Mesenchymal stem cell (in vitro differentiated cells and primary cell): ENCODE data around the gene SETDB1.

ENCODE experiments used
- DNase-seq: peaks from one replicate; pipeline ENCODE4 v3.0.0-alpha.2; 2013
- H2AFZ ChIP-seq: one replicate; pipeline ENCODE4 v1.6.1; 2013; ENCODE audit warnings: low read depth, mild to moderate bottlenecking, control low read depth, inconsistent platforms, low read length, moderate library complexity
- H2AK5ac ChIP-seq: 2 replicates; pipeline ENCODE4 v1.6.1; 2013; ENCODE audit warnings: low read length, moderate library complexity, mild to moderate bottlenecking, inconsistent platforms; ENCODE audit not compliant: severe bottlenecking
- H2BK120ac ChIP-seq: one replicate; pipeline ENCODE4 v1.6.1; 2013; ENCODE audit warnings: low read depth, mild to moderate bottlenecking, inconsistent platforms, low read length, moderate library complexity
- H2BK12ac ChIP-seq, 2 experiments: one replicate each; pipeline ENCODE4 v1.6.1; 2013; ENCODE audit warnings: inconsistent platforms in 2 of 2, low read length in 2 of 2, mild to moderate bottlenecking in 2 of 2, moderate library complexity in 2 of 2, control low read depth in 1 of 2
- H2BK15ac ChIP-seq: one replicate; pipeline ENCODE4 v1.6.1; 2013; ENCODE audit warnings: mild to moderate bottlenecking, low read depth, inconsistent platforms; ENCODE audit not compliant: poor library complexity, severe bottlenecking
- H2BK5ac ChIP-seq: 2 replicates; pipeline ENCODE4 v1.6.1; 2013; ENCODE audit warnings: low read depth, mild to moderate bottlenecking, low read length, control low read depth, inconsistent platforms; ENCODE audit not compliant: poor library complexity, severe bottlenecking
- H3K14ac ChIP-seq, 2 experiments: one replicate each; pipeline ENCODE4 v1.6.1; 2013; ENCODE audit warnings: inconsistent platforms in 2 of 2, low read length in 2 of 2, control low read depth in 1 of 2, mild to moderate bottlenecking in 1 of 2, moderate library complexity in 1 of 2
- H3K18ac ChIP-seq, 2 experiments: one replicate each; pipeline ENCODE4 v1.6.1; 2013; ENCODE audit warnings: inconsistent platforms in 2 of 2, low read length in 2 of 2, control low read depth in 1 of 2, low read depth in 1 of 2, mild to moderate bottlenecking in 1 of 2
- H3K23ac ChIP-seq, 2 experiments: one replicate each; pipeline ENCODE4 v1.6.1; 2013; ENCODE audit warnings: inconsistent platforms in 2 of 2, low read length in 2 of 2, mild to moderate bottlenecking in 2 of 2, moderate library complexity in 2 of 2, control low read depth in 1 of 2
- H3K27ac ChIP-seq: 2 replicates; pipeline ENCODE4 v1.5.1; 2013; ENCODE audit warnings: mild to moderate bottlenecking, moderate library complexity, low read length, control low read depth, inconsistent platforms; ENCODE audit not compliant: poor library complexity, severe bottlenecking
- H3K27me3 ChIP-seq, 2 experiments: 2 replicates each; pipeline versions ENCODE4 v1.6.1 to v1.7.0; 2013; ENCODE audit warnings: low read length in 2 of 2, mild to moderate bottlenecking in 2 of 2, moderate library complexity in 2 of 2, control low read depth in 1 of 2, inconsistent platforms in 1 of 2; ENCODE audit not compliant: control insufficient read depth in 1 of 2, insufficient read depth in 1 of 2
- H3K36me3 ChIP-seq, 2 experiments: 2 replicates each; pipeline versions ENCODE4 v1.6.1 to v1.7.0; 2013; ENCODE audit warnings: low read length in 2 of 2, control low read depth in 1 of 2, inconsistent platforms in 1 of 2, low read depth in 1 of 2, mild to moderate bottlenecking in 1 of 2; ENCODE audit not compliant: insufficient read depth in 2 of 2, control insufficient read depth in 1 of 2
- H3K4ac ChIP-seq, 2 experiments: one replicate each; pipeline ENCODE4 v1.6.1; 2013; ENCODE audit warnings: inconsistent platforms in 2 of 2, low read length in 2 of 2, mild to moderate bottlenecking in 2 of 2, moderate library complexity in 2 of 2, control low read depth in 1 of 2, low read depth in 1 of 2
- H3K4me1 ChIP-seq: 2 replicates; pipeline ENCODE4 v1.6.1; 2013; ENCODE audit warnings: low read depth, low read length, control low read depth; ENCODE audit not compliant: control insufficient read depth, insufficient read depth
- H3K4me2 ChIP-seq: 2 replicates; pipeline ENCODE4 v1.6.1; 2013; ENCODE audit warnings: low read length, mild to moderate bottlenecking, inconsistent platforms; ENCODE audit not compliant: poor library complexity, severe bottlenecking
- H3K4me3 ChIP-seq, 2 experiments: 2 replicates each; pipeline versions ENCODE4 v1.5.1 to v1.7.0; 2013; ENCODE audit warnings: low read length in 2 of 2, mild to moderate bottlenecking in 2 of 2, control low read depth in 1 of 2, low read depth in 1 of 2; ENCODE audit not compliant: insufficient read depth in 1 of 2
- H3K79me1 ChIP-seq: replicated peaks from 2 replicates; pipeline ENCODE4 v1.6.1; 2013; ENCODE audit warnings: mild to moderate bottlenecking, control low read depth, low read length, inconsistent platforms; ENCODE audit not compliant: poor library complexity, severe bottlenecking
- H3K9ac ChIP-seq: 2 replicates; pipeline ENCODE4 v1.7.0; 2013; ENCODE audit warnings: mild to moderate bottlenecking, low read length, moderate library complexity
- H3K9me3 ChIP-seq: 2 replicates; pipeline ENCODE4 v1.7.0; 2013; ENCODE audit warnings: mild to moderate bottlenecking, low read length; ENCODE audit not compliant: control insufficient read depth
- H4K8ac ChIP-seq: one replicate; pipeline ENCODE4 v1.6.1; 2013; ENCODE audit warnings: inconsistent platforms, mild to moderate bottlenecking, low read length, moderate library complexity
- H4K91ac ChIP-seq: one replicate; pipeline ENCODE4 v1.6.1; 2013; ENCODE audit warnings: mild to moderate bottlenecking, low read length, inconsistent platforms
- WGBS: methylation state at CpG from one replicate; pipeline ENCODE4 v1.1.7; 2013; ENCODE audit warnings: mixed read lengths; 5-methylcytosine and 5-hydroxymethylcytosine counted together

Gene SETDB1

GRCh38 chr1:151009206-151009587 is 83.0 kb downstream of the SETDB1 start:
- Histone ChIP-seq H3K23ac (no peak overlapping the region), H2BK5ac (no peak overlapping the region), H3K27me3 (no peaks in the 10 kb centered on the region), H3K9me3 (no peaks in the 10 kb centered on the region), H3K18ac (peak overlapping the region in 1 of 2 experiments; percentile 35), H3K79me1 (peaks cover 13% of the 10 kb centered on the region), H3K36me3 (no peaks in the 10 kb centered on the region), H2BK120ac (no peak overlapping the region), H4K8ac (no peak overlapping the region), H3K4me2 (peak overlapping the region; percentile 73), H2BK12ac (no peak overlapping the region), H3K9ac (peak overlapping the region; percentile 97), H2AK5ac (no peak overlapping the region), H2BK15ac (no peak overlapping the region), H3K14ac (no peak overlapping the region), H3K4me1 (peaks cover 19% of the 10 kb centered on the region), H3K4ac (peak overlapping the region in 1 of 2 experiments; percentile 18), H2AFZ (no peak overlapping the region), H4K91ac (no peak overlapping the region), H3K4me3 (peak overlapping the region; percentile 73 to 93), H3K27ac (peak overlapping the region; percentile 46)
- WGBS, result 81% methylated on average over 3 of the region's 3 CpGs
- no peak for DNase-seq

- no peak overlapping the region for H2AFZ ChIP-seq
- no peak overlapping the region for H2BK12ac ChIP-seq
- no peaks in the 10 kb centered on the region for H3K27me3 ChIP-seq
- H3K4me2 ChIP-seq, result no peak overlapping the region
- H3K4me3 ChIP-seq, result peak overlapping the region in 1 of 2 experiments; percentile 93
- no peak overlapping the region for H4K8ac ChIP-seq
- H3K27ac ChIP-seq, result peak overlapping the region; percentile 46
- no peak overlapping the region for H2AK5ac ChIP-seq
- H3K79me1 ChIP-seq, result peaks cover 17% of the 10 kb centered on the region
- H4K91ac ChIP-seq, result no peak overlapping the region
- no peak overlapping the region for H3K4ac ChIP-seq
- H3K4me1 ChIP-seq, result peaks cover 16% of the 10 kb centered on the region
- no peaks in the 10 kb centered on the region for H3K9me3 ChIP-seq
- H3K14ac ChIP-seq, result no peak overlapping the region
- DNase-seq, result no peak
- no peak overlapping the region for H2BK15ac ChIP-seq
- H3K9ac ChIP-seq, result peak overlapping the region; percentile 97
- no peaks in the 10 kb centered on the region for H3K36me3 ChIP-seq
- H3K23ac ChIP-seq, result no peak overlapping the region
- H2BK5ac ChIP-seq, result no peak overlapping the region
- no peak overlapping the region for H2BK120ac ChIP-seq
- no peak overlapping the region for H3K18ac ChIP-seq
- WGBS, result 100% methylated on average over 7 of the region's 8 CpGs
Observed at GRCh38 chr1:151009674-151010345, 83.6 kb downstream of the SETDB1 start.

- Histone ChIP-seq H2BK15ac (no peak overlapping the region), H3K4me3 (no peak overlapping the region), H3K9ac (no peak overlapping the region), H3K4me2 (no peak overlapping the region), H3K9me3 (no peaks in the 10 kb centered on the region), H3K27me3 (no peaks in the 10 kb centered on the region), H3K4ac (no peak overlapping the region), H3K36me3 (no peaks in the 10 kb centered on the region), H2AK5ac (no peak overlapping the region), H3K4me1 (peaks cover 15% of the 10 kb centered on the region), H2BK120ac (no peak overlapping the region), H2BK12ac (no peak overlapping the region), H2AFZ (no peak overlapping the region), H2BK5ac (no peak overlapping the region), H3K79me1 (peaks cover 17% of the 10 kb centered on the region), H3K18ac (no peak overlapping the region), H4K8ac (no peak overlapping the region), H4K91ac (no peak overlapping the region), H3K14ac (no peak overlapping the region), H3K27ac (no peak overlapping the region), H3K23ac (no peak overlapping the region)
- no peak for DNase-seq
- 91% methylated on average over 1 of the region's 3 CpGs for WGBS
Observed at GRCh38 chr1:151010346-151010726, 84.2 kb downstream of the SETDB1 start.

- H3K9ac ChIP-seq, result peak overlapping the region; percentile 38
- no peak overlapping the region for H2BK5ac ChIP-seq
- no peak overlapping the region for H3K4me3 ChIP-seq
- no peak overlapping the region for H4K91ac ChIP-seq
- H3K4ac ChIP-seq, result no peak overlapping the region
- DNase-seq, result no peak
- no peak overlapping the region for H2BK120ac ChIP-seq
- no peak overlapping the region for H3K23ac ChIP-seq
- H2BK12ac ChIP-seq, result no peak overlapping the region
- H3K9me3 ChIP-seq, result no peaks in the 10 kb centered on the region
- H3K4me2 ChIP-seq, result no peak overlapping the region
- no peak overlapping the region for H4K8ac ChIP-seq
- no peak overlapping the region for H3K18ac ChIP-seq
- over 99% methylated on average over 3 of the region's 4 CpGs for WGBS
- peaks cover 12% of the 10 kb centered on the region for H3K4me1 ChIP-seq
- no peak overlapping the region for H2AFZ ChIP-seq
- no peak overlapping the region for H2BK15ac ChIP-seq
- H3K79me1 ChIP-seq, result peaks cover 20% of the 10 kb centered on the region
- no peak overlapping the region for H2AK5ac ChIP-seq
- no peaks in the 10 kb centered on the region for H3K36me3 ChIP-seq
- H3K14ac ChIP-seq, result no peak overlapping the region
- no peak overlapping the region for H3K27ac ChIP-seq
- H3K27me3 ChIP-seq, result no peaks in the 10 kb centered on the region
Observed at GRCh38 chr1:151011154-151011850, 85.1 kb downstream of the SETDB1 start.
